MV-4-11 (cell line): ENCODE measurements around the gene DHRS11.
A peak's percentile ranks its signal among the peaks of the same experiment; 100 is the strongest.

Experiments
- DNase-seq: peaks from one replicate; lab custom pipeline; 2025; lab: John Stamatoyannopoulos, UW

DHRS11 gene

GRCh38 chr17:36614081-36614480, 22.4 kb downstream of the DHRS11 start:
- DNase-seq = no peak

- no peak for DNase-seq
Observed at GRCh38 chr17:36614933-36615332, 23.3 kb downstream of the DHRS11 start.

- DNase-seq = peak; percentile 69
Observed at GRCh38 chr17:36616061-36617029, 24.7 kb downstream of the DHRS11 start.

GRCh38 chr17:36617773-36618172, 26.1 kb downstream of the DHRS11 start:
- DNase-seq = no peak

GRCh38 chr17:36623281-36623680, 31.6 kb downstream of the DHRS11 start:
- no peak for DNase-seq

- peak; percentile 5 for DNase-seq
Observed at GRCh38 chr17:36625188-36625587, 33.5 kb downstream of the DHRS11 start.

- no peak for DNase-seq
Observed at GRCh38 chr17:36627101-36627500, 35.4 kb downstream of the DHRS11 start.

GRCh38 chr17:36628576-36628975, 36.9 kb downstream of the DHRS11 start:
- DNase-seq = no peak

GRCh38 chr17:36629252-36629847, 37.7 kb downstream of the DHRS11 start:
- DNase-seq = peak; percentile 52

GRCh38 chr17:36629970-36630502, 38.4 kb downstream of the DHRS11 start:
- DNase-seq = peak; percentile 76

GRCh38 chr17:36631022-36631421, 39.3 kb downstream of the DHRS11 start:
- no peak for DNase-seq

- DNase-seq = no peak
Observed at GRCh38 chr17:36632916-36633771, 41.5 kb downstream of the DHRS11 start.

GRCh38 chr17:36640346-36640745, 48.7 kb downstream of the DHRS11 start:
- no peak for DNase-seq

- DNase-seq = no peak
Observed at GRCh38 chr17:36640836-36641235, 49.2 kb downstream of the DHRS11 start.

GRCh38 chr17:36641331-36641876, 49.7 kb downstream of the DHRS11 start:
- no peak for DNase-seq

GRCh38 chr17:36641877-36642845, 50.5 kb downstream of the DHRS11 start:
- no peak for DNase-seq

GRCh38 chr17:36643086-36643685, 51.5 kb downstream of the DHRS11 start:
- no peak for DNase-seq

GRCh38 chr17:36645422-36645821, 53.7 kb downstream of the DHRS11 start:
- no peak for DNase-seq

GRCh38 chr17:36647636-36648035, 56.0 kb downstream of the DHRS11 start:
- DNase-seq = no peak

GRCh38 chr17:36650096-36650775, 58.6 kb downstream of the DHRS11 start:
- no peak for DNase-seq
